ENCODE measurements around the gene CHID1. TPM values are rescaled to one million over a fixed set of nuclear protein-coding genes. Genes with fewer than 3 reads are reported as not detected.
A peak's percentile ranks its signal among the peaks of the same experiment; 100 is the strongest.

CHID1 gene
- total RNA-seq, 1 donor from 2014 or later: 56.6 TPM

- peaks cover 25% of the 10 kb centered on the region for H3K79me2 ChIP-seq (ENCODE audit: low read depth)
- Mint-ChIP-seq H3K9me3 (no peaks in the 10 kb centered on the region), H3K36me3 (peaks cover 2% of the 10 kb centered on the region), H3K4me1 (peaks cover 18% of the 10 kb centered on the region), H3K27ac (peak overlapping the region; percentile 99), H3K4me3 (peak overlapping the region; percentile 93), H3K27me3 (ENCODE audit: insufficient read depth, low read depth) (peaks cover 2% of the 10 kb centered on the region)
- peak overlapping the region; percentile 90 for H3K4me2 ChIP-seq
- TF ChIP-seq EZH2phosphoT487 (IDR thresholded peaks at IDR 0.05) (no peak), EZH2 (IDR thresholded peaks at IDR 0.05) (no peak), CTCF (IDR thresholded peaks at IDR 0.05) (no peak)
- no peaks in the 10 kb centered on the region for H3K36me3 ChIP-seq
- peaks cover 11% of the 10 kb centered on the region for H3F3A ChIP-seq (ENCODE audit: low read depth)
- H3K4me3 ChIP-seq: peak overlapping the region; percentile 99
- H4K20me1 ChIP-seq (ENCODE audit: low read depth): peaks cover 11% of the 10 kb centered on the region
- no peak for DNase-seq (ENCODE audit: low spot score)
- no peak overlapping the region for H3K27ac ChIP-seq
- no peak overlapping the region for H3K9ac ChIP-seq
- H2AFZ ChIP-seq (replicated peaks): peak overlapping the region; percentile 64
- H3K4me1 ChIP-seq: peaks cover 14% of the 10 kb centered on the region
- H3K27me3 ChIP-seq: no peaks in the 10 kb centered on the region
- no peaks in the 10 kb centered on the region for H3K9me3 ChIP-seq (ENCODE audit: low read depth)
Measured at GRCh38 chr11:911890-912219, 1.2 kb upstream of the CHID1 start.

- DNase-seq (ENCODE audit: low spot score): peak; percentile 76
- Mint-ChIP-seq H3K36me3 (peaks cover 4% of the 10 kb centered on the region), H3K4me3 (peak overlapping the region; percentile 93), H3K27me3 (ENCODE audit: insufficient read depth, low read depth) (peaks cover 2% of the 10 kb centered on the region), H3K4me1 (peaks cover 18% of the 10 kb centered on the region), H3K27ac (peak overlapping the region; percentile 99), H3K9me3 (no peaks in the 10 kb centered on the region)
- Histone ChIP-seq H3F3A (ENCODE audit: low read depth) (peaks cover 11% of the 10 kb centered on the region), H4K20me1 (ENCODE audit: low read depth) (peaks cover 11% of the 10 kb centered on the region), H3K27ac (peak overlapping the region; percentile 81), H3K79me2 (ENCODE audit: low read depth) (peaks cover 29% of the 10 kb centered on the region), H3K27me3 (no peaks in the 10 kb centered on the region), H3K4me3 (peak overlapping the region; percentile 99), H2AFZ (replicated peaks) (peak overlapping the region; percentile 64), H3K4me1 (peaks cover 14% of the 10 kb centered on the region), H3K4me2 (peak overlapping the region; percentile 90), H3K9ac (no peak overlapping the region), H3K36me3 (no peaks in the 10 kb centered on the region), H3K9me3 (ENCODE audit: low read depth) (no peaks in the 10 kb centered on the region)
- TF ChIP-seq CTCF (IDR thresholded peaks at IDR 0.05) (peak; percentile 22), EZH2 (IDR thresholded peaks at IDR 0.05) (no peak), EZH2phosphoT487 (IDR thresholded peaks at IDR 0.05) (no peak)
Measured at GRCh38 chr11:911031-911889, 650 bp upstream of the CHID1 start.

- peaks cover 18% of the 10 kb centered on the region for H3K4me1 Mint-ChIP-seq
- no peaks in the 10 kb centered on the region for H3K9me3 Mint-ChIP-seq
- no peak for TF ChIP-seq CTCF (IDR thresholded peaks at IDR 0.05)
- no peak for TF ChIP-seq EZH2phosphoT487 (IDR thresholded peaks at IDR 0.05)
- TF ChIP-seq EZH2 (IDR thresholded peaks at IDR 0.05): no peak
- no peak overlapping the region for H3K27ac ChIP-seq
- H3K27ac Mint-ChIP-seq: no peak overlapping the region
- H3K4me3 ChIP-seq: peak overlapping the region; percentile 99
- peak overlapping the region; percentile 91 for H2AFZ ChIP-seq (replicated peaks)
- no peak for DNase-seq (ENCODE audit: low spot score)
- peaks cover 29% of the 10 kb centered on the region for H3K79me2 ChIP-seq (ENCODE audit: low read depth)
- peak overlapping the region; percentile 94 for H3K4me3 Mint-ChIP-seq
- peak overlapping the region; percentile 87 for H3K9ac ChIP-seq
- peaks cover 6% of the 10 kb centered on the region for H3K36me3 Mint-ChIP-seq
- peaks cover 11% of the 10 kb centered on the region for H3F3A ChIP-seq (ENCODE audit: low read depth)
- peaks cover 14% of the 10 kb centered on the region for H3K4me1 ChIP-seq
- peaks cover 11% of the 10 kb centered on the region for H4K20me1 ChIP-seq (ENCODE audit: low read depth)
- no peaks in the 10 kb centered on the region for H3K36me3 ChIP-seq
- H3K4me2 ChIP-seq: peak overlapping the region; percentile 90
- H3K9me3 ChIP-seq (ENCODE audit: low read depth): no peaks in the 10 kb centered on the region
- no peaks in the 10 kb centered on the region for H3K27me3 ChIP-seq
- H3K27me3 Mint-ChIP-seq (ENCODE audit: insufficient read depth, low read depth): peaks cover 2% of the 10 kb centered on the region
Measured at GRCh38 chr11:910044-910588, 494 bp downstream of the CHID1 start.
